Stimulated activated CD4-positive, alpha-beta T cell treated with anti-CD3 and anti-CD28 coated beads, Interleukin-12 subunit alpha, Interleukin-12 subunit beta, amount 100 ng/mL, for 48 hours (primary cell): Measurements from ENCODE around the gene F12.

Source experiments
- DNase-seq, 3 donors: peaks; one replicate each; pipeline ENCODE4 v3.0.0-alpha.2; 2020; ENCODE audit warnings: low read depth in 2 of 3, low spot score in 1 of 3

F12 gene

DNA sequence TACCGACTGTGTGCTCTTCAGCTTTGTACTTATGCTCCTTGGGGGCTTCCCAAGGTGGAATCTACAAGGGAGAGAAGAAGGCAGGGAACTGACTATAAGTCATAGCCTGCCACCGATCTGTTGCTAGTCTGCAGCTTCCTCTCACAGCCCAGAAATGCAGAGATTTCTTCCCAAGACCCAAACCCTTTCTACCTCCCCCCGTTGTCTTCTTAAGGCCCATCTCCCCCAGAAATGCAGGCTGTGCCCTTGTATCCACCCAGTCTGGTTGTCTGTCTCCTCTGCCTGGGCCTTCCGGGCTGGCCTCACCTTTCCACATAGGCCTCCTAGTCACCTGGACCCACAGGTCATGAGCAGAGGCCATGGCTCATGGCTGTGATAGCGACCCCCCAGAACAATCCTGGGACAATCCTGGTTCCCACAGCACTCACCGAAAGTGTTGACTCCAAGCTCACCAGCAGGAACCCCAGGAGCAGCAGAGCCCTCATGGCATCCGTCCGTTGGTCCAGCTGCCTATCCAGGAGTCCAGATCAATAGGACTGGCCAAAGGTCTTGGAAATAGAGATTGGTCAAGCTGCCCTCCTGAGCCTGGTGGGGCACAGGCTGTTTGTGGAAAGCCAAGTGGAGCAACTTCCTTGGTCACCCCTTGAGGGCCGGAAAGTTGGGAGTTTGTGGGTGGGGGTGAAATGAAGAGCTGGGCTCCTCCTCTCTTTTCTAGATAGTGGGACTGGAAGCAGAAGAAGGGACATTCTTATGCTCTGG lies at the start of gene F12:
F12 (minus strand) TSS at position 522 of the 759 bp plus-strand sequence; CDS start at position 485, 37 bp downstream.
- DNase-seq: no peak

DNA sequence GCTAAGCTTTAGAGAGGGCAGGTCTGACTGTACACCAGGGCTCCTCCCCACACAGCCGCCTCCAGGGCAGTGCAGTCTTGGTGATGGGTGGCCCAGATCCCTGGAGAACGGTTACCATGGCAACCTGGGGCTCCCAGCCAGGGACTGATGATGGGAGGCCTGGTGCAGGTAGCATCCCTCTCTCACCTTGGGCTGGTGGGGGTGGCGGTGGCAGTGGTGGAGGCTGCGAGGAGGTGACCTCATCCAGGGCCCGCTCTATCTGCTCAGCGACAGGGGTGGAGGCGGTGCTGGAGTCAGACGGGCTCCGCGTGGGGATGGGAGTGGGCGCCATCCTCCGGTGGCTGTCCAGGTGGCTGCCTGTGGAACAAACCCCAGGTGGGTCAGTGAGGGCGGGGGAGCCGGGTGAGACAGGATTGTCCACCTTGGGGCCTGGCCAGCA lies 49.6 kb upstream of the F12 start:
- DNase-seq: no peak

GRCh38 chr5:177457852-177458681 lies 48.7 kb upstream of the F12 start:
- no peak for DNase-seq

DNA sequence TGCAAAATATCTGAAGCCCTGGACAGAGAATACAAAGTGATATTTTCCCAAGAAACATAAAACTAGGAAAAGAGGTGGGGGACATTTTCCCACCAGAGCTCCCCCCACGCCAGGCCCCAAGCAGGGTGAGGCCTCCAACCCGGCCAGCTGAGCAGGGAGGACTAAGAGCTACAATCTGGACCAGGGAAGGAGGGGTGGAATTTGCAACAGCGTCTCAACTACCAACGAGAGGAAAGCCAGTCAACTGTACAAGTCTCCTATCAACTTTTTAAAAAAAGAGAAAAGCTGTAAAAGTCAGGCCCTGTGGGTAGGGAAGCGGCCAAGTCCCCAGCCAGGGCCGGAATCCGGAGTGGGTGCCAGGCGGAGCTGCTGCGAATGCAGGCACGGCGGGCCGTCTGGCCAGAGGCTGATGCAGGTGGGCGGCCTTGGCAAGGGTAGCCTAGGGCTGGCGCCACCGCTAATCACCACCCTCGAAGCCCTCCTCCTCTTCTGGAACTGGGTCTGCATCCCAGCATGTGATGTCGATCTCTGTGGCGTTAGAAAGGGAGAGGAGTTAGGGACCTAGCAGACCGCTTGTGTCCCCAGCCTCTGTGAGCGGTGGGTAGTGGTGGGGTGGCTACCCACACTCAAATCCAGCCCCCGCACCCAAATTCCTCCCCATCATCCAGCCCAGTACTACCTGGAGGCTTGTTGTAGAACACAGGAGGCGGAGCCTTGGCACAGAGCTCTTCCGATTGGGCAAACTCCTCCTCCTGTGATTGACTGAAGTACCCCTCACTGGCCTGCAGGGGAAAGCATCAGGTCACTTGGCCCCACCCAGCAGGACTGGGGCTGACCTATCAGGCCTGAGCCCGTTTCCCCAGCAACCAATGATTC lies 47.9 kb upstream of the F12 start:
- peak; percentile 53 to 63 (median 61) for DNase-seq

- DNase-seq: no peak
Measured at GRCh38 chr5:177456591-177456964, 47.2 kb upstream of the F12 start.

GRCh38 chr5:177455661-177456590 lies 46.6 kb upstream of the F12 start:
- DNase-seq: peak; percentile 93 to 99 (median 96)

- DNase-seq: peak; percentile 87 to 91 (median 89)
Measured at GRCh38 chr5:177455036-177455660, 45.8 kb upstream of the F12 start.

DNA sequence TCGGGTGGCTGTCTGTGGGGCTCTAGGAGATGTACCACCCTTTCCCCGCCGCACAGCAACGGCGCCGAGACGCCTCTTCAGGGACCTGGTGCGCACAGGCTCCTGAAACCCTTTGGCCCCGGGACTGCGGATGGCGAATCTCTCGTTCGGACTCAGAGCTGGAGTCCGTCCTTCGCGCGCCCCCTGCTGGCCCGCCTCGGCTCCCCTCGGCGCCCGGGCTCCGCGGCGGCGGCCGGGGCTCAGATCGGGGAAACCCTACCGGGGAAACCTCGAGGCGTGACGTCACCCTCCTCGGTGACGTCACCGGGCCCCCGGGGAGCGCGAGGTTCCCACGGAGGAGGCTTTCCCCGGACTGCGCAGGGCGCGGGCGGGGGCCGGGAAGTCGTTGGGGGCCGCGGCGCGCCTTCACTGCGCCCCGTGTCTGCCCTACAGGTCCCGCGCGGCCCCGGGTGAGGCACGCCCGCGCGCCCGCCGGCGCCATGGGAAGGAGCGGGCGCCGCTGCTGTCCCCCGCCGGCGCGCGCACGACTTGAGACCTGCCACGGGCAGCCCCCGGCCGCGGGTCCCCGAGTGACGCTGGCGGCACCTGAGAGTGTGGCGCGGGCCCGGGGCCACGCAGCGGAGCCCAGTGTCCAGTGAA lies 45.2 kb upstream of the F12 start:
- DNase-seq: peak; percentile 82 to 95 (median 91)

DNA sequence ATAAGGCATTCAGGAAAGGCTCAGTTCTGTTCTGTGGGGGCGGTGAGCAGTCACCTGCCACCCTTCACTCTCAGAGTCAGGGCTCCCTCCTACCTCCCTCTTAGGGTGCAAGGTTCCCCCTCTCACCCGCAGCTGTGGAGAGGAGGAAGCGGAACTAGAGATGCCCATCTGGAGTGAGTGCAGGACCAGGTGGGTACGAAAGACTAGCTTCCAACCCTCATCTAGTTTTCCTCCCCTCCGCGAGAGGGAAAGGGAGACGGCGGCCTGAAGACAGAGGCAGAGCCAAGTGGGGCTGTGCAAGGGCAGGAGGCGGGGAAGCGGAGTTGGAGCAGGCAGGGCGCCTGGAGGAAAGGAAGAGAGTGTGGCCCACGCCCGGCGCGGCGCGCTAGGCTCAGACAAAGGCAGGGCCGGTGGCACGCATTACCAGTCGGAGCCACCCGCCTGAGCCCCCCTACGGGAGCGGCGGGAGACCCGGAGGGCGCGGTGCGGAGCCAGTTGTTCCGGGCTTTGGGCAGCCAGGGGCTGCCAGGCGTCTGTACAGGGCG lies 44.6 kb upstream of the F12 start:
- no peak for DNase-seq

- no peak for DNase-seq
Measured at GRCh38 chr5:177452688-177453638, 43.6 kb upstream of the F12 start.

- DNase-seq: no peak
Measured at GRCh38 chr5:177450667-177451424, 41.5 kb upstream of the F12 start.

- DNase-seq: no peak
Measured at GRCh38 chr5:177449140-177450061, 40.0 kb upstream of the F12 start.

GRCh38 chr5:177448244-177448950 lies 39.0 kb upstream of the F12 start:
- no peak for DNase-seq

DNA sequence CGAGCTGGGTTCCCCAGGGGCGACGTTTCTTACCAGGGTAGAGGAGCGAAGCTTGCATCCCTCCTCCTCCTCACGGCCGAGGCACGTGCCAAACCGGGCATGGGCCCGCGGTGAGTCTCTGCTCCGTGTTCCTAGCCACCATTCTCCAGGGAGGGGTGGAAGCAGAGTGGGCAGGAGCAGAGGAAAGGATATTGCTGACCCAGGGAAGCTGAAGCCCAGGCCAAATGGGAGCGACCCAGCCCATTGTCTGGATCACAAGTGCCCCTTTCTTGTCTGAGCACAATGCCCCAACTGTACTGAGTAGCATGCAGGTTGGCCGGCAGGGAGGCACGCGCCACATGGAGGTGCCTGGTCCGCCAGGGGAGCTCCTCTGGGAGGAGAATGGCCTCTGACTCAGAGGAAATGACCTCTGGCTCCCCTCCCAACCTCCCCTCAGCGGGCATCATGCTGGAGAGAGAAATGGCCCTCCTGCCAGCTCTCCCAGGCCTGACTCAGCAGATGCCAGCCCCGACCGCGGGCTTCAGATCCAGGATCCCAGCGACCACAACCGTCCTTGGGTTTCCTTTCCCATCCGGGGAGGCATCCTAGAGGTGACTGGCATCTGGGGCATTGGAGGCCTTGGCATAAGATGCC lies 38.4 kb upstream of the F12 start:
- DNase-seq: no peak

DNA sequence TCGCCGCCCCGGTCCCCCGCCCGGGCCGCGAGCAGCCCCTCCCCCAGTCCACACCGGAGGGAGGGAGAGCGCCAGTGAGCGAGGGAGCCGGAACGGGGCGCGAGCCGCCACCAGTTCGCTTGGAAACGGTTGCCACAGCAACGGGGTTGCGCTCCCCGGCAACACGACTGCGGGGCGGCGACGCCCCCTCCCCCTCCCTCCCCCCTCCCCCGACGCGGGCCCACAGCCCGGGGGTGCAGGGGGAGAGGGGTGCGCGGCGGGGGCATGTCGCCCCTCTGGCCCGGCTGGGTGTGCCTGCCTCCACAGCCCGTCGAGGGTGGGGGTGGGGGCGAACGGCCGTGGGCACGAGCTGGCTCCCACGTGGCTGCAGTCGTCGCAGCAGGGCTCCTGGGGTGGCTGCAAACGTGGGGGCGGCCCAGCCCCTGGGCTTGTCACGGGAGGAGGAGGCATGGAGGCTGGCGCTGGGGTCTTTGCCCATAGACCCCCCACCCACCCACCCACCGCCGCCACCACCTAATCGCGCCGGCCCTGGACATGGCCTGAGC lies 37.8 kb upstream of the F12 start:
- DNase-seq: peak in 2 of 3 donors; percentile 52 to 59
